NCI-H510A treated with DMSO at 0.1 percent for 48 hours (cell line): ENCODE results near the gene TMC3.
"Not testable (repeated sequence)": the region's sequence is repeated elsewhere in the genome, so short reads cannot be mapped to it uniquely, and the experiment has no call there.

Experiments used
- DNase-seq: peaks from one replicate; lab custom pipeline; 2025; lab: John Stamatoyannopoulos, UW

Gene TMC3

GRCh38 chr15:81373775-81374395, at the start of gene TMC3:
TMC3 (minus strand) TSS chr15:81374213; CDS start chr15:81374077, 136 bp downstream.
- no peak for DNase-seq

- no peak for DNase-seq
Observed at GRCh38 chr15:81421461-81421860, 47.4 kb upstream of the TMC3 start.

GRCh38 chr15:81419332-81419943, 45.4 kb upstream of the TMC3 start:
- DNase-seq = peak; percentile 12

DNA sequence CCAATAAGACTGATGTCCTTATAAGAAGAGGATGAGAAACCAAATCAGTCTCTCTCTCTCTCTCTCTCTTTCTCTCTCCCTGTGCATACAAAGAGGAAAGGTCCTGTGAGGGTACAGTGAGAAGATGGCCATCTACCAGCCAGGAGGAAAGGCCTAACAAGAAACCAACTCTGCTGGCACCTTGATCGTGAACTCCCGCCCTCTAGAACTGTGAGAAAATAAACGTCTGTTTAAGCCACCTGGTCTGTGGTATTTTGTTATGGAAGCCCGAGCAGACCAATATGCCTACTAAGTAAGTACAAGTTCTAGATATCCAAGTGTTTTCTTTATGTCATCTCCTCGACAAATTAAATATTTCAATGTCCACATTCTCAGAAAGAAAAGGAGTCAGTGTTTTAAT, 44.9 kb upstream of the TMC3 start:
- no peak for DNase-seq

- DNase-seq = no peak
Observed at GRCh38 chr15:81418444-81418843, 44.4 kb upstream of the TMC3 start.

DNA sequence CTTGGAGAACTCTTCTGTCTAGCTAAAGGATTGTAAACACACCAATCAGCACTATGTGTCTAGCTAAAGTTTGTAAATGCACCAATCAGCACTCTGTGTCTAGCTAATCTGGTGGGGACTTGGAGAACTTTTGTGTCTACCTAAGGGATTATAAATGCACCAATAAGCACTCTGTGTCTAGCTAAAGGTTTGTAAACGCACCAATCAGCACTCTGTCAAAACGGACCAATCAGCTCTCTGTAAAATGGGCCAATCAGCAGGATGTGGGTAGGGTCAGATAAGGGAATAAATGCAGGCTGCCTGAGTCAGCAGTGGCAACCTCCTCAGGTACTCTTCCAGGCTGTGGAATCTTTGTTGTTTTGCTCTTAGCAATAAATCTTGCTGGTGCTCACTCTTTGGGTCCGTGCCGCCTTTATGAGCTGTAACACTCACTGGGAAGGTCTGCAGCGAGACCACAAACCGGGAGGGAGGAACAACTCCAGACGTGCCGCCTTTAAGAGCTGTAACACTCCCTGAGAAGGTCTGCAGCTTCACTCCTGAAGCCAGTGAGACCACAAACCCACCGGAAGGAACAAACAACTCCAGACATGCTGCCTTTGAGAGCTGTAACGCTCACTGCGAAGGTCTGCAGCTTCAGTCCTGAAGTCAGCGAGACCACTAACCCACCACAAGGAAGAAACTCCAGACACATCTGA, 40.4 kb upstream of the TMC3 start:
- DNase-seq = not testable (repeated sequence)

GRCh38 chr15:81413851-81414250, 39.8 kb upstream of the TMC3 start:
- DNase-seq = no peak

GRCh38 chr15:81411969-81412633, 38.1 kb upstream of the TMC3 start:
- DNase-seq = no peak

- no peak for DNase-seq
Observed at GRCh38 chr15:81411051-81411450, 37.0 kb upstream of the TMC3 start.

DNA sequence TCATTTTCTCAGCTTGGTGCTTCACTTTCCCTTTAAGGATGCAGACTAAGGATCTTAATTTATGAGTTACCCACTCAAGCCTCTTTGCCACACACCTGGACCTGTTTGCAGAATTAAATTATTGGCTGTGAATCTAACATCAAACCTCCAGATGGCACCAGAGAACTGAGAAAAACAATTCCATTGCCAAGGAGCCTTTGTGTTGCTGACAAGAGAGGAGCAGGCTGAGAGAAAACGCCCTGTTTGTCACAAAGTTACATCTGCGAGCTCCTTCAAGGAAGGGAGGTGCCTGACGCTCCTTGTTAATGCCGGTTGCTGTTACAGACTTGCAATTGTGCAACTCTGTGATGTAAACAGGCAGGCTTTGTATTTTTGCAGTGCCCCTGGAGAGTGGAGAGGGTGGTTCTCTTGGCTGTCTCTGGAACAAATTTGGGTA, 36.3 kb upstream of the TMC3 start:
- DNase-seq = peak; percentile 75

- no peak for DNase-seq
Observed at GRCh38 chr15:81407718-81408117, 33.7 kb upstream of the TMC3 start.

DNA sequence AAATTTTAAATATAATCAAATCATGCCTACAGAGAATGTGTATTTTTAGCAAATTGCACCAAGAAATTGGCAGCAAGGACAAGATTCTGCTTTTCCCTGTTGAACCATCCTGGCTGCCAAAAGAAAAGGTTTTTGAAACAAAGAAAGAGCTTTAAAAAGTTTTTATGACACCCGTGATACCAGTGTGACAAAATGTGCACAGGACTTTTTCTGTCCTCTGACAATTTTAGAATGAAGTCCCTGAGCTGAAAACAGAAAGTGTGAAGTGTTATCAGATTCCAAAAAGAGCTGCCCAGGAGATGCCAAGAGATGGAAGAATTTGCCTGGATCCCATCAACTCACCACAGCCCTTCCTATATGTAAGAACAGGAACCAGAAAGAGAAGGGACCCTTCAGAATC, 33.2 kb upstream of the TMC3 start:
- no peak for DNase-seq

DNA sequence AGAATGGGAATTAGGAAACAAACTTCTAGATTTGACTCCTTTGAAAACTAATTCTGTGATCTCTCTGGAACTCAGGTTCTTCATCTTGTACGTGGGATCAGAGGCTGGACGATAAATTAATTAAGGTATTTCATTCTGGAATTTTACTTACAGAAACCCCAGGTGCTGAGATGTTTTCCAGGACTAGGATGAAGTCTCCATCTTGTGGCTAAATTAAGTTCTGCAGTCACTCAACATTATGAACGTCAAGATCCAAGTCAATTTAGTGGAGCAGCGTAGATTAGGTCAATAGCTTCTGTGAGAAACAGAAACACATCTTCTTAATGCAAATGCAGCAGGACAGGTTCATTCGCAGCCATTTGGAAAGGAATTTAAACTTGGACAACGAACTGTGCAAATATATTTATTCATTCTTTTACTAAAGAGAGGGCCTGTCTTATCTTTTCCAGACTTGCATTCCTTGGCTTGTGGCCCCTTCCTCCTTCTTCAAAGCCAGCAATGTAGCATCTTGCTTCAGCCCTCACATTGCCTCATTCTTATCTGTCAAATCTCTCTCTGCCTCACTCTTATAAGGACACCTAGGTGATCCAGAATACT, 26.7 kb upstream of the TMC3 start:
- DNase-seq = peak; percentile 35

DNA sequence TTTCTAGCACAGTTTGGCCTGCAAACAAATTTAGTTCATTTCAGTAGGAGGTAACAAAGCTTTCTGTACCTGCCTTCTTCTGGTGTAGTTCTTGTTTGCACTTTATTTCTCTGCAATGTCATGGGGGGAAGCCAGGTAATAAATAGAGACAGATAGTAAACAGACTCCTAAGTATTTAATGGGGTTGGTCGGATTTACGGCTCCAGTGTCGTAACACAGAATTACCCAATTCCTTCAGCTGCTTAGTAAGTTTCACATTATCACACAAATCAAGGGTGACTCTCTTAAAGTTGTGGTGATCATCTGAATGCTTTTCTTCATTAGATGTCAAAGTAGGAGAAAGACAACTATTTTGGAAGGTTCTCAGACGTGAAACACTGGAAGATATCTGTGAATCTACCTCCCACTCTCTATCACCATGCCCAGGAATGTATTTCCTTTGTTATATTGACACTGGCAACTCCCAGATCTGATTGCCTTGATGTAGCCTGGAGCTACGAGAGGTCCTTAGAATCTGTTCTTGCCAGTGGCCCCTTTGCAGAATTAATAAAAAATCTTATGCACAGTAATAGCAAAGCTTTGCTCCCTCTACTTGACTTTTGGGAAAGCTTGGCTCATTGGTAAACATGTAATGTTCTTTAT, 25.0 kb upstream of the TMC3 start:
- DNase-seq = no peak

DNA sequence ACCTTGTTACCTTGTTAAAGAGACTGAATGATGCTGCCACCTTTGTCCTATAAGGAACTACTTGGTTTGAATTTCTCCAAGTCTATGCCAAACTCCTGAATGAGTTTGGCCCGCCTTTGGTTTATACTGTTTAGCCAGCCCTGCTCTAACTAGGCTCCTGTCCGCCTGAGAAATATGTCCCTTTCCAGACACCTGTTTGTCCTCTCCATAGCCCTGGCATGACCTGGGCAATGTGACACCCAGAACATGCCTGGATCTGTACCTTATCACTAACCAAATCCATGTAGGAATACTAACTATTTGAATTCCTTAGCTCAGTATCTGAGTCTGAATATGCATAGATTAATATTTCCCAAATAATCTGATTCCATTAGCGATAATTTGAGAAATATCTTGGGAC, 24.4 kb upstream of the TMC3 start:
- DNase-seq = no peak

- no peak for DNase-seq
Observed at GRCh38 chr15:81394603-81395002, 20.6 kb upstream of the TMC3 start.

- no peak for DNase-seq
Observed at GRCh38 chr15:81391657-81392056, 17.6 kb upstream of the TMC3 start.

GRCh38 chr15:81388436-81388770, 14.4 kb upstream of the TMC3 start:
- no peak for DNase-seq

DNA sequence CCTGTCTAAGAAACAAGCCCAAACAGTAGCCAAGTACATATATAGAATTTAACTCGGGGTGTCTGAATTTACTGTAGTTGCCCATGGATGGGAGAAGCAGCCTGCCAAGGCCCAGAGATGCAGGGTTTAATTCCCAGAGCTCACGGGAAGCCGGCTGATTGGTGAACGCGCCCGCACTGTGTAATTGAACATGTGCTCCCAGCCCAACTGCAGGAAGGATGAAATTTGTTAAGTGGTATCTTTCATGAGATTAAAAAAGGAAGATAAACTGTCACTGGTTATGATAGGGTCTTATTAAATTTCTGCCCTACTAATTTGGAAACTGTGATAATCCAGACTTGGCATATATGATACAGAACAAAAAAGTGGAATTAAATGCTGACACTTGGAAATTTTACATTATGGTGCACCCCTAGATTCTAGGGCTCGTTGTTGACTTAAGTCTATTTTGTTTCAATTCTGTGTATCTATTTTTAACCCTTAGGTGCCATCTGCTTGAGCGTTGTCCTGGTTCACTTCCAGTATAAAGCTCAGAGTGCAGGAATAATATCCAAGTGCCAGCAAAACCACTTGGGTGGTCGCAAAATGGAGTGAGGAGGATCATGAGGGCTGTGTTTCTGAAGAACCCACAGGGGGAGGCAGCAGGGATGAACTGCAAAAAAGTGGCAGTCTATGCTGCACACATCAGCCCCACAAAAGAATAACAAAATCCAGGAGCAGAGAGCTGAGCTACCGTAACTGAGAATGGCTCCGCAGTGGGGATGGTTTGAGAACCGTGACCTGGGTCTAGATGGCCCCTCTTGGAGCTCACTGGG, 13.8 kb upstream of the TMC3 start:
- no peak for DNase-seq

- no peak for DNase-seq
Observed at GRCh38 chr15:81386947-81387346, 12.9 kb upstream of the TMC3 start.

DNA sequence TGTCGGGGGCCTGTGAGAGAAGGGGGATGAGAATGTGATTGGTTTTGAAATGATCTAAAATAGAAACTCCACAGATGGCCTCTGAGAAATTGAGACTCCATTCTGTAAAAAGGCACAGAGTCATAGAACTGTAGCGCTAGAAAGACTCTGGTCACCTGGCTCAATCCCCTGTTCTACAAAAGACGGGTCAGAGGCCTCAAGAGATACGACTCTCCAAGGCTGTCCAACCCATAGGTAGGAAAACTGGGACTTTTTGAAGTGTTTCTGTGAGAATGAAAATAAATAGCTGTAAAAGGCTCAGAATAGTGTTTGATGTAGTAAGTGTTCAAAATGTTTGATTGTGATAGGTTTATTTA, 11.7 kb upstream of the TMC3 start:
- no peak for DNase-seq
